NCI-H2227 treated with DMSO at 0.1 percent for 48 hours (cell line): ENCODE measurements around the gene ZMAT5.

Experiments used
- DNase-seq: peaks from one replicate; lab custom pipeline; 2025; lab: John Stamatoyannopoulos, UW

ZMAT5 gene

DNA sequence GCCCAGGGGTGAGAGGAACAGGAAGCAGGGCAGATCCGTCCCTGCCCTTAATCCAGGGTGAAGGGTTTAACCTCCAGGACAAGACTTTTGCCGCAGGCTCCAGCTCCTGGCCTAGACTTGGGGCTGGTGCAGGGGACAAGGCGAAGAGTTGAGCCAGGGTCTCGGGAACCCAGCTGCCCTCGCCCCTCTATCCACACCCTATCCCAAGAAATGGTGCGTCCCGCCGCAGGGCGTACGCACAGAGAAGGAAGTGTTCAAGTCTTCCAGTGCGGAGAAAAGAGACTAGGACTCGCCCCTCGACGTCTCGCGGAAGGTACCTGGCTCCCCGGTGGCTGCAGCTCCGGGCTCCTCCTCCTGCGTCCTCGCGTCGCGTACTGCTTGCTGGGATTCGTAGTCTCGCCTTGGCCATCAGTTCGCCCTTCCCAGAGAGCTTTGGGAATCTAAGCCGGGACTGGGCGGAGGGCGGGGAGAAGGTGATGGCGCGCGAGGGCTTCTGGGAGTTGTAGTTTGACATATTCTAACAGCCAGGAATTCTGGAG lies at the start of gene ZMAT5:
Gene ZMAT5, minus strand, starts transcription at position 376 of the 539 bp plus-strand sequence. CDS start 18,463 bp downstream, outside the sequence.
- DNase-seq = peak; percentile 92

DNA sequence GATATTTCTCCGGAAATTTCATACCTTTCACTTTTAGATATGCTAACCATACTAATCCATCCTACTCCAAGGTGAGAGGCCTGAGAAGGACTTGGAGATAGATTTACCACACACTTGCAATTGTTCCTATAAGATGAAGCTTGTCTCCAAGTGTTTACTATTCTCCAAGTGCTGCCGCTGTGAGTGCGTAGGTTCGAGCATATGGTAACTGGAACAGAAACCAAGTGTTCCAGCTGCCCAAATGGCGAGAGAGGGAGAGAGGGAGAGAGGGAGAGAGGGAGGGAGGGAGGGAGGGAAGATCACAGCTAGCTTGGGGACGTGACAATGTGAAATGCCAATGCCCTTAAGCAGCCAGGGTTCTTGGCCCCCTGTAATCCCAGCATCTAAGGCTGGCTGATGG lies 49.7 kb upstream of the ZMAT5 start:
- DNase-seq = no peak

- no peak for DNase-seq
Observed at GRCh38 chr22:29816128-29816527, 49.3 kb upstream of the ZMAT5 start.

GRCh38 chr22:29815580-29815979 lies 48.8 kb upstream of the ZMAT5 start:
- no peak for DNase-seq

DNA sequence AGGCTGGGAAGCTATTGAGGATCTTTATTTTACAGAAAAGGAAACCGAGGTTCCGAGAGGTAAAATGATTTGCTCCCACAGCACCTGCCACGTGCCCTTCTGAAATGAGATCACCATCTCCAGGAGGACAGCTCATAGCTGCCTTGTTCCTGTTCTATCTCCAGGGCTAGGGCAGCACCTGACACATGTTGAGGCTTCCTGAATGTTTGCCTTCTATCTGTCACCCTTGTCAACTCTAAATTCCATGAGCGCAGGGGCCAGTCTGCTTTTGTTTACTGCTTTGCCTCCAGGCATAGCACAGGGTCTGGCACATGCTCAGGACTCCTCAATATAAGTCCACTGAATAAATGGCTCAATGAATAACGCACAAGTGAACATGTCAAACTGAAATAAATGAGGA lies 47.2 kb upstream of the ZMAT5 start:
- no peak for DNase-seq

DNA sequence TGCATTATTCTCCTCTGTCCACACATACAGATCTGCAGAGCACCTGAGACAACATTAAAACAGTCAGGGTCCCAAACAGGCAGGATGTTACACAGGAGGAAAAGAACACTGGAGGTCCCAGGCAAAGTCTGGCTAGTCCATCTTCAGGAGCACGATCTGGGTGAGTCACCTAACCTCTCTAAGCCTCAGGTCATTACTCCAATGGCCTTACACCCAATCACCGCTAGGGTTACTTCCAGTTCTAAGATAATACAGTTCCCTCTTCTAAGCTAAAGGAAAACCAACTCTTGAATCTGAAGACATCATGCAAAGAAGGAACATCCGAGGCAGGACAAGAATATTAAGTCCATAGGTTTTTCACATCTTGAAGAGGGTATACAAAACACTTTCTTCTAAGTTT lies 46.8 kb upstream of the ZMAT5 start:
- DNase-seq = no peak

DNA sequence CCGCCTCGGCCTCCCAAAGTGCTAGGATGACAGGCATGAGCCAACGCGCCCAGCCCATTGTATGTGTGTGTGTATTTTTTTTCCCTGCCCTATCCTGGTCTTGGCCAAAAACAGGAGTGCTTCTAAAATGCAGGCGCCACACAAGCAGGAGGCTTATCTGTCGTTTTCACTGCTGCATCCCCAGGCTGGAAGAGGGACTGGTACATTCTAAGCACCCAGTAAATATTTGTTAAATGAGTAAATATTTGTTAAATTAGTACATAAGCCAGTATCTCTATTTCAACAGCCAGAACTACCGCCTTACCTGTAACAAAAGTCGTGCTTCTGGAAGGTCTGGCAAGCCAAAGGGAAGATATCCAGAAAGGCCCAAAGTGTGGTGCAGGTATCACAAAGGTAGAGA lies 46.3 kb upstream of the ZMAT5 start:
- no peak for DNase-seq

DNA sequence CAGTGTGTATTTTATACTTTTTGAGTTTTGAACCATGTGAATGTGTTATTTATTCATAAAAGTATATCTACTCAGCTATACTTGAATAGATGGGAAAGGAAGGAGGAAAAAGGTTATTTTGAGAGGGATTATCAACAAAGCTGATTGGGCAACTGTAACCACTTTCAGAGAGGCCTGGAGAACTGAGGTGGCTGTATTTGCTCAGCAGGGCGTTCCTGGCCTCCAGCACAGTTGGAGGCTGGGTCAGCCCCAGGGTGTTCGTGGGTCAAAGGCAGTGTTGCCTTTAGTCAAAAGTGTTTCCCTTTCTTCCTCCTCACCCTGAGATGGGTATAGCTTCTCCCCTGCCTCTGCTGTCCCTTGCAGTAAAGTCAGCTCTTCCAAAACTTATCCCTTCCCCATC lies 44.6 kb upstream of the ZMAT5 start:
- no peak for DNase-seq

DNA sequence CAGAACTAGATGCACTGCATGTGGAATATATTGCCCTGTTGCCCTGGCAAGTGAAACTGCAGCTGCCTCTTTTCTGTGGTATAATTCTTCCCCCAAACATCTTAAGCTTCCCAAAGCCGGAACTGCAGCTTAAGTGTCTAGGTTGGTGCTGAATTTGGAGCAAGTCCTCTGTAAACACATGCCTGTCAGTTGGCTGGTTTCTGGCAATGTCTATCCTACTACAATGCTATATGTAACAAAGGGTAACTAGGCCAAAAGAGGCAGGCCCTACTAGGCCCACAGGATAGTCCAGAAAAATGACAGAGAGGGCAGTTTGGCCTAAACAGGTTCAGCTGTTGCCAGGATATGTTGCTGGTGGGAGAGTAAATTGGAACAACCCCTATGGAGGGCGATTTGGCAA lies 43.4 kb upstream of the ZMAT5 start:
- no peak for DNase-seq

DNA sequence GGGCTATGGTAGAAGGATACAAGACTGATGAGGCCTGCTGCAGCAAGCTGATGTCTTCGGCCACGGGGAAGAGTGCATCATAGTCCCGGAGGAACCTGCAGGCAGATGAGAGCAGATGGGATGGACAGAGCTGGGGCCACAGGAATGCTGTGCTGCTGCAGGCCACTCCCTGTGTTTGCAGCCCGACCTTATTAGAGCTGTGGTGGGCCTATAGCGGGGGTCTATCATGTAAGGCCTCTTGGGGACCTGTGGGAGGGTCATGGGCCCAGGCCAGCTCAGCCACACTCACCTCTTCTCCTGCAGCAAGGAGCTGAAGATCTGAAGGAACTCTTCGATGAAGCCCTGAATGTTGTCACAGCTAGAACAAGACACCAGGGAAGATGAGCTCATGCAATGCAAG lies 39.4 kb upstream of the ZMAT5 start:
- no peak for DNase-seq

GRCh38 chr22:29804985-29805384 lies 38.2 kb upstream of the ZMAT5 start:
- DNase-seq = no peak

GRCh38 chr22:29803190-29803589 lies 36.4 kb upstream of the ZMAT5 start:
- no peak for DNase-seq

DNA sequence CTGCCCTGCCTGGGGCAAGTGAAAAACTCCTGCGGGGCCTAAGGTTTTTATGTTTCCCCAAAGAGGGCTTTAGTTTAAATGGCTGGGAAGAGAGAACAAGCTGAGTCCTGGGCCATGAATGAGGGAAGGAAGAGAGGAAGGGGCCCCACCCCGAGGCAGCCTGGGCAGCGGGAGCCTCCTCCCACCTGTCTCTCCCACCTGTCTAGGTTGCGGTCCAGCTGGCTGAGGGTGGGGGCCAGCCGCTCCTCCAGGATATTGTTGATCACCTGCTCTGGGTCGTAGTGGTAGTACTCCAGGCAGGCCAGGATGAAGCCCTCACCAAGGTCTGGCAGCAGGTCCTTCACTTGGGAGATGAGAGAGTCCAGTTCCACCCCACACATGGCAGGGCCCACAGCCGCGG lies 35.0 kb upstream of the ZMAT5 start:
- no peak for DNase-seq

- no peak for DNase-seq
Observed at GRCh38 chr22:29801153-29801552, 34.3 kb upstream of the ZMAT5 start.

- no peak for DNase-seq
Observed at GRCh38 chr22:29799217-29799680, 32.4 kb upstream of the ZMAT5 start.

DNA sequence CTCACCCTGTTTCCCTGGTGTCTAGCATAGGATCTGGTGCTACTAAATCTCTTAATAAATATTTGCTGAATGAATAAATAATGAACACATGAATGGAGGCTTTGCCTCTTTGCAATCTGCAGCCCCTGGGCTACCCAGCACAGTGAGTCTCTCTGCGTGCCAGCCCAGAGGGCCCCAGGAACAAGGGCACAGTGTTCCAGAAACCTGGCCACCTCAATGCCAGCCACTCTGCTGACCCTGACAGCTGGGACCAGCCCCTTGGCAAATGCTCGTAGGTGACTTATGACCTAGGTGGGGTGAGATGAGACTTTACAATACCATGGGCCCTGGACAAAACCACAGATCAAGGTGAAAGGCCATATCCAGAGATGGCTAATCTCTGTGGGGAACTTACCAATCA lies 32.0 kb upstream of the ZMAT5 start:
- DNase-seq = no peak

GRCh38 chr22:29798318-29798717 lies 31.5 kb upstream of the ZMAT5 start:
- no peak for DNase-seq

DNA sequence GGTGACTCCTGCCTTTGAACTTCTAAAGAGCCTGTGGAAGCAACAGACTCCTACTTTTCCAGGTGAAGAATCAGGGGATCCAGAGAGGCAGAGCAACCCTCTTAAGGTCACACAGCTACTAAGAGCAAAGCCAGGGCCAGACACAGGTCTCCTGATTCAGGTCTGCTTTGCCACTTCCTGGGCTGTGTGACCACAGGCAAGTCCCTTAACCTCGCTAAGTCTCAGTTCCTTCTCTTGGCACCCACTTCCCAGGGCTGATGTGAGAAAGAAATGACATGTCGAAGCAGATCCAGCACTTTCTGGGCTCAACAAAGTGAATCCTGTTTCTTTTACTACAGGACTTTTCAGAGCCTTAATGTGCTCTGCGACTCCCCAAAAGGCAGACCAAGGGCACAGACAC lies 30.5 kb upstream of the ZMAT5 start:
- DNase-seq = no peak

DNA sequence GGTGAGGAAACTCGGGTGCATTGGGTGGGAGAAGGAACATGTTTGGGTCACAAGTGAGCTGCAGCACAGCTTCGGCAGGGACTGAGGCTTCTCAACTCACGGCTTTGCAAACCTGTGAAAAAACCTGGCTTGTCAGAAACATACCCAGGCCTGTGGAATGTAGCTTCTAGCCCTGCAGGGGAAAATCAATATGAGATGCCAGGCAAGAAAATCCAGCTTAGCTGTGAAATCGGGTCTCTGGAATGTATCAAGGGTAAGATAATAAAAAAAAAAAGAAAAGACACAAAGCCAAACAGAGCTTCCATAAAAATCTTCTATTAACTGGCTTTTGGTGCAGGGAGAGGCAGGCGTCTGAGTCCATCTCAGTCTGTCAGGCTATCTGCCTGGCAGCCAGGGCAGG lies 28.9 kb upstream of the ZMAT5 start:
- no peak for DNase-seq

DNA sequence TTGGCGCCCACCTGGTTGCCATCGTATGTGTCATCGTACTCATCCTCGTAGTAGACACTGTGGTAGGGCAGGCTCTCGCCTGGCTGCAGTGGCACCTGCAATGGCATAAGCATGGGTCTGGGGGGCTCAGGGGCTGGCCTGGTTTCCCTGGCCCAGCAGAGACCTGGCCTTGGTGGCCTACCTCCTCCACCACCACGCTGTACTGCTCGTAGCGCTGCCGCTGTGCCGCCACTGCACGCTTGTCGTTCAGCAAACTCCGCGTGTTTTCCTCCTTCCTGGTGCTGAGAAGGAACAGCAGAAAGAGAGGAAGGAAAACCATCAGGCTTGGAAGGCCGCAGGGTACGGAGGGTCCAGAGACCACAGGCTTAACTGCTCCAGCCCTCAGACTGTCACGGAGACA lies 26.6 kb upstream of the ZMAT5 start:
- DNase-seq = no peak

GRCh38 chr22:29790061-29790460 lies 23.3 kb upstream of the ZMAT5 start:
- no peak for DNase-seq

DNA sequence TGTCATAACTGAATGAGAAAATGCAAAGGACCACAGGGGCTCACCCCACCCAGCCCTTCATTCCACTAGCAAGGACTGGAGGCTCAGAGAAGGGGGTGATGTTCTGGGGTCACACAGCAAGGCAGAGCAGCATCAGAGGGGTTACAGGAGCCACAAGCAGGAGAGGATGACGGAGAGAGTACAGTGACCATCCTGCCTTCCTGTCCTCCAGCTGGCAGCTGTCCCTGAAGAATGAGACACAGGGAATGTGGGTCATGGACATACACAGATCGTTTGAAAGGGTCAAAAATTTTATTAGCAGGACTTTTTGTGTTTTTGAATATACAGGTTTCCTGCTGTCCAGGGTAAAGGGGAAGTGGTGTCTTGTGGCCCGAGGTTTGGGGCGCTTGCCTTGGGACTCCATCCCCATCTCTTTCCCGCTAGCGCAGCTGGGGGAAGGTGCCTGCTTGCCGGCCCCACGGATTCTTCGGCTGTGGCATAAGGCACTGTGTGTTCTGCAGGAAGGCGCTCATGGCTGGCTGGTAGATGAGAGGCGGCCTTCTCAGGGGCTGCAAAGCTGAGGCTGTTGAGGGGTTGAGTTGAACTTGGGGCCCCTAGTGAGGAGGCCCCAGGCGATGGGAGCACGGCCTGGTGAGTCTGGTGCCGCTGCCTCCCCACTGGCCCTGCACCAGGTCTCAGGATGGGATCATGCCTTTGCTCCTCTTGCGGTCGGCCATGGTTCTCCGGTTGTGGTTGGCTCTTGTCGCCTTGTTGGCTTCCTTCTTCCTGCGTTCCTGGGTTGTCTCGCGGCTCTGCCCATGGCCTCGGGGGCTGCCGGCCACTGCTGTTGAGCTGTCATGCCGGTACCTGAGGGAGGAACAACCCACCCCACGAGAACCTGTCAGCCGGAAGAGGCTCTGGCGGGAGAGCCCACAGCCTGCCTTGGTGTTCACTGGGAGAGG lies 21.8 kb upstream of the ZMAT5 start:
- no peak for DNase-seq

DNA sequence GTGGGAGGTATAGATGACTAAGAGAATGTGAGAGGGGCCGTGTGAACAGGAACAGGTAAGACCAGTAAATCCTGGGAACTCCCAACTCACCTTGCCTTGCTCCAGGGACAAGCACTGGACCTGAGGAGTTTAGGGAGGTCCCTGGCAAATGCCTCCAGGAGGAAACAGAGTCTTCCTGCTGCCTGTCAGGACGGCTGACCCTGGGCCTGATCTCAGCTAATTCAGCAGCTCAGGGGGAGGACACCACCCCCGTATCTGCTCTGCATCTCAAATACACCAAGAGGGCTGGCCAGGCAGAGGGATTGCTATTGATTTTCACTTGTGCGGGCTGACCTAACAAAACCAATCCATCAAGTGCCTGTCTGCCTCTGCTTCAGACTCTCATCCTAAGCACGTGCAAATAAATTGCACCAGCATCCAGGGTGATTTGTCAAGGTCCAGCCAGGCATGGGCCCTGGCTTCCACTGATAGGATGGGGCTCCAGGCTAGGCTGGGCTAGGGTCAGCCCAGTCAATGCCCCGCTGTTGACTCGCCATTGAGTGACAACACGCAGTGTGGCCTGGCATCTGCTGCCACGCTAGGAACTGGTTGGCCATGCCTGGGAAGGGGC lies 20.7 kb upstream of the ZMAT5 start:
- peak; percentile 44 for DNase-seq
